GM23338 (cell line): ENCODE results near the gene SH3BP5.

ENCODE experiments used
- CREB1 ChIP-seq: fragments of 250-450 bp; sonication (Bioruptor Pico); IDR thresholded peaks from 2 replicates; pipeline ENCODE4 v1.5.0; 2020; ENCODE audit warnings: low read depth, mild to moderate bottlenecking, moderate library complexity
- CTCF ChIP-seq, 2 experiments: fragments of 200-600 bp in 1 of 2; sonication (generic) in 1 of 2; conservative IDR thresholded peaks; 2 replicates each; pipeline versions ENCODE4 v1.5.1 to v1.6.1; 2016 to 2017; ENCODE audit warnings: antibody characterized with exemption in 2 of 2, low read depth in 2 of 2, mild to moderate bottlenecking in 2 of 2, moderate library complexity in 1 of 2
- ETS1 ChIP-seq: IDR thresholded peaks from 2 replicates; pipeline ENCODE4 v1.6.1; 2016; ENCODE audit warnings: antibody characterized with exemption
- EZH2 ChIP-seq: fragments of 200-600 bp; sonication (generic); IDR thresholded peaks from one replicate; pipeline ENCODE4 v1.8.0; 2017; ENCODE audit warnings: antibody characterized with exemption, mild to moderate bottlenecking, low read depth; ENCODE audit not compliant: unreplicated experiment
- EZH2phosphoT487 ChIP-seq: fragments of 200-600 bp; sonication (generic); IDR thresholded peaks from one replicate; pipeline ENCODE4 v1.8.1; 2018; ENCODE audit warnings: antibody characterized with exemption; ENCODE audit not compliant: unreplicated experiment
- JUNB ChIP-seq: IDR thresholded peaks from one replicate; pipeline ENCODE4 v1.6.1; 2016; ENCODE audit warnings: antibody characterized with exemption; ENCODE audit not compliant: unreplicated experiment
- POLR2AphosphoS5 ChIP-seq: IDR thresholded peaks from 2 replicates; pipeline ENCODE4 v1.6.1; 2016; ENCODE audit warnings: antibody characterized with exemption, low read depth
- STAT1 ChIP-seq: IDR thresholded peaks from one replicate; pipeline ENCODE4 v1.6.1; 2016; ENCODE audit warnings: antibody characterized with exemption; ENCODE audit not compliant: unreplicated experiment
- ZNF331 ChIP-seq: fragments of 250-450 bp; sonication (Bioruptor Pico); IDR thresholded peaks from 2 replicates; pipeline ENCODE4 v1.5.0; 2020; ENCODE audit warnings: low read depth, mild to moderate bottlenecking, moderate library complexity

GRCh38 chr3:15280853-15281532 lies 51.4 kb downstream of the SH3BP5 start:
- TF ChIP-seq CTCF (conservative IDR thresholded peaks at IDR 0.05; ENCODE audit: low read depth in 2 of 2) (no peak), EZH2 (no peak), JUNB (no peak), ETS1 (no peak), POLR2AphosphoS5 (no peak), CREB1 (no peak), STAT1 (no peak), EZH2phosphoT487 (no peak), ZNF331 (CRISPR knock-in tag) (no peak)
